GM19468 (cell line): Measurements from ENCODE around the gene ANKRD50.

ENCODE experiments used
- ATAC-seq: cut with Tn5 transposase; IDR thresholded peaks from one replicate; pipeline ENCODE4 v1.9.1; 2021; ENCODE audit warnings: mild to moderate bottlenecking, moderate library complexity, moderate number of reproducible peaks; ENCODE audit not compliant: unreplicated experiment; ENCODE audit errors: extremely low read depth

The ANKRD50 gene

GRCh38 chr4:124640022-124640730, 72.4 kb downstream of the ANKRD50 start:
- ATAC-seq: no peak

- no peak for ATAC-seq
Measured at GRCh38 chr4:124637321-124637720, 75.2 kb downstream of the ANKRD50 start.

DNA sequence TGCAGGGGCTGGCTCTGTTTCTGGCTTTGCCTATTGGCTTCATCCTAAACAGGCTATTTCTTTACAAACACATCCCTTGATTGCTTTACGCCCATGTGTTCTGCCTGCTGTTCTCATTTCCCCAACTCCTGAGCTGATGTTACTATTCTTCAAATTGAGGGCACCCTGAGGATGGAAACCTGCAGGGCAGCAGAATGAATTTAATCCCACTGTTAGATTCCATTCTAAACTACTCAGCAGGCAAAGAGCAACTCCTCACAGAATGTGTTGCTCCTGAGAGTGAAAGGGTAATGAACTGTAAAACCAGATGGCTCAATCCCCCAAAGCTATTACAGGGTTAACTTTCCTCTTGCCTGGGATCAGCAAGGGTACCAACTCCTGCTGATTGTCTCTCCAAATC, 75.7 kb downstream of the ANKRD50 start:
- ATAC-seq: no peak

DNA sequence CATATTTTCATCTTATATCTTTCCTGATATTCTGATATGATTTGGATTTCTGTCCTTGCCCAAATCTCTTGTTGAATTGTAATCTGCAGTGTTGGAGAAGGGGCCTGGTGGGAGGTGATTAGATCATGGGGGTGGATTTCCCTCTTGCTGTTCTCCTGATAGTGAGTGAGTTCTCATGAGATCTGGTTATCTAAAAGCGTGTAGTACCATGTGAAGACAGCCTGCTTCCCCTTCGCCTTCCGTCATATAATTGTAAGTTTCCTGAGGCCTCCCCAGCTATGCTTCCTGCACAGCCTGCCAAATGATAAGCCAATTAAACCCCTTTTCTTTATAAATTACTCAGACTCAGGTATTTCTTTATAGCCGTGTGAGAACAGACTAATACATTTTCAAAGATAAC, 77.2 kb downstream of the ANKRD50 start:
- ATAC-seq: no peak

DNA sequence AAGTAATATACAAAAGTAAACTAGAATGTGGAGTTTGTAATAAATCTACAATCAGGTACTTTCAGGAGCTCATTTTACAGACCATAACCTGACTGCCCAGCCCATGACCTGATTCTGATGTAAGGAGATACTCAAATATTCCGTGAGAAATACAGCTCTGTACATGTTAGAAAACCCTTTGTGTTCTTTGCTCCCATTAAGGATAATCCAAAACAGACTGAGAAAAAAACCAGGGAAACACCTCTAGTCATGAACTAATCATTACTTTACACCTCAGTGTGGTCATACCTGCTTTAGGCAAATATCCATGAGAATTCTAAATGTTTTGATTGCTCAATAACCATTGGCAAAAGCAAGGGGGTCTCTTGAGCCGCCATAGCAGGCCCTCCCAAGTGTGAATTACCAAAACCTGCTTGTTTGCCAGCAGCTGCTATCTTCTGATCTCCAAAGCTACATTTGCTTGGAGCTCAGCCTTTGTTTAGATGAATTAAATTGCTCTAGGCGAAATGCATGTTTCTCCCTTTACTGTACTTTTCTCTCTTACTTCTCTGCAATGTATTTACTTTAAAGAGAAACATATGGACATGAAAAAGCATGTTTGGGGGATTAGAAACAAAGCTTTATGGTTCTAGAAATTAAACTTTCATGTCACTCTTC, 79.1 kb downstream of the ANKRD50 start:
- ATAC-seq: no peak

GRCh38 chr4:124632439-124632838, 80.1 kb downstream of the ANKRD50 start:
- no peak for ATAC-seq

DNA sequence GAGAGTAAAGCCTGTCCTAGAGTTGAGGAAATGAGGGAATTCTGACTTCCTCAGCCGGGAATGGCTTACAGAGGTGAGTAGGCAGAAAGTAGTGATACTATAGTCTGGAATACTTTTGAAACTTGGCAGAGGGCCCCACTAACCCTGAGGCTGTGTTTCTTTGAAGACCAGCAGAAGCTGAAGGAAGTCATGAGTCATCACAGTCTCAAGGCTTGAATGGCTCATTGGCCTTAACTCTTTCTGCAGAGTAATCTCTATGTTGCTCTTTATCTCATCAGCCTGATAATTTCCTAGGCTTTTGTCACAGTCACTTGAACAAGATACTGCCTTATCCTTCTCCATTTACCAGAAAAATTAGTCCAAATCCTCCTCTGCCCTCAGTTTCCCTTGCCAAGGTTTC, 80.8 kb downstream of the ANKRD50 start:
- ATAC-seq: peak; percentile 38

GRCh38 chr4:124629681-124630080, 82.9 kb downstream of the ANKRD50 start:
- ATAC-seq: no peak
